WI38 (cell line): ENCODE results near the gene MAPRE2.

Experiments used
- H3K4me3 ChIP-seq: 2 replicates; pipeline ENCODE4 v1.5.1; 2011; ENCODE audit warnings: low read depth, mild to moderate bottlenecking, control low read depth, low read length
- TF ChIP-seq, protein P1 (sequence below): IDR thresholded peaks from 2 replicates; pipeline ENCODE4 v1.5.1; 2012; ENCODE audit warnings: low read depth, mild to moderate bottlenecking, control low read depth, low read length

The MAPRE2 gene

DNA sequence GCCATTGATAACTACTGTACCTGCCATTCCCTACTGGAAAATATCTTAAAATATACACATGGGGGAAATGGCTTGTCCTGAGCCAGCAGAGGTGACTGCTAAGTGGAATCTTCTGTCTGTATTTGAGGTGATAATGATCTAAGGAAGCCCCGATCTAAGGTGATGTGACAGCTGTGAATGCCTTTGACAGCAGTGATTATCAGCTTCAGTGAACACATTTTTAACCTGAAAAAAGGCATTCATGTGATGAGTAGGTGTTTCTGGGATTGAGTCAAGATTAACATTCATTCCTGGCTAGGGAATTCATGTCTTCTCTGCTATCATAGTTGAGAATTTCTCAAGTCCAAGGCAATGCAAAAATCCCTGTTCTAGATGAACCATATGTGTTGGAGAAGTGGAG is 9.1 kb upstream of the MAPRE2 start:
- H3K4me3 ChIP-seq: no peak overlapping the region
- TF ChIP-seq, protein P1, sequence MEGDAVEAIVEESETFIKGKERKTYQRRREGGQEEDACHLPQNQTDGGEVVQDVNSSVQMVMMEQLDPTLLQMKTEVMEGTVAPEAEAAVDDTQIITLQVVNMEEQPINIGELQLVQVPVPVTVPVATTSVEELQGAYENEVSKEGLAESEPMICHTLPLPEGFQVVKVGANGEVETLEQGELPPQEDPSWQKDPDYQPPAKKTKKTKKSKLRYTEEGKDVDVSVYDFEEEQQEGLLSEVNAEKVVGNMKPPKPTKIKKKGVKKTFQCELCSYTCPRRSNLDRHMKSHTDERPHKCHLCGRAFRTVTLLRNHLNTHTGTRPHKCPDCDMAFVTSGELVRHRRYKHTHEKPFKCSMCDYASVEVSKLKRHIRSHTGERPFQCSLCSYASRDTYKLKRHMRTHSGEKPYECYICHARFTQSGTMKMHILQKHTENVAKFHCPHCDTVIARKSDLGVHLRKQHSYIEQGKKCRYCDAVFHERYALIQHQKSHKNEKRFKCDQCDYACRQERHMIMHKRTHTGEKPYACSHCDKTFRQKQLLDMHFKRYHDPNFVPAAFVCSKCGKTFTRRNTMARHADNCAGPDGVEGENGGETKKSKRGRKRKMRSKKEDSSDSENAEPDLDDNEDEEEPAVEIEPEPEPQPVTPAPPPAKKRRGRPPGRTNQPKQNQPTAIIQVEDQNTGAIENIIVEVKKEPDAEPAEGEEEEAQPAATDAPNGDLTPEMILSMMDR: no peak

DNA sequence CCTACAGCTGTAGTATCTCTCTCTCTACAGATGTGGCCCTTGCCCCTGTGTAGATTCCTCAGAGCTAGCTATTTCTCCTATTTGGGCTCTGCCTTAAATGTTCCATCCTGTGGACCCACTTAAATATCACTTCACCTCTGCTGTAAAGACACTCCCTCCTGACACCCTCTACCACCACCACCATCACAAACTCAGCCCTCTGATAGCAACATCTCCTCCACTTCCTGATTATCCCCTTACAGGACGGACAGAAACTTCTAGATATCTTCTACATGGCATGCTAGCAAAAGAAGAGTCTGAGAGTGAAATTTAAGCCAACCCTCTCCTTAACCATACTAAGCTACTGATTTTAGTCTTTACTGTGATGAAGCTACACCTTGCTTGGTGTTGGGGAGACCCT is 3.2 kb upstream of the MAPRE2 start:
- TF ChIP-seq, protein P1: no peak
- H3K4me3 ChIP-seq: no peak overlapping the region

DNA sequence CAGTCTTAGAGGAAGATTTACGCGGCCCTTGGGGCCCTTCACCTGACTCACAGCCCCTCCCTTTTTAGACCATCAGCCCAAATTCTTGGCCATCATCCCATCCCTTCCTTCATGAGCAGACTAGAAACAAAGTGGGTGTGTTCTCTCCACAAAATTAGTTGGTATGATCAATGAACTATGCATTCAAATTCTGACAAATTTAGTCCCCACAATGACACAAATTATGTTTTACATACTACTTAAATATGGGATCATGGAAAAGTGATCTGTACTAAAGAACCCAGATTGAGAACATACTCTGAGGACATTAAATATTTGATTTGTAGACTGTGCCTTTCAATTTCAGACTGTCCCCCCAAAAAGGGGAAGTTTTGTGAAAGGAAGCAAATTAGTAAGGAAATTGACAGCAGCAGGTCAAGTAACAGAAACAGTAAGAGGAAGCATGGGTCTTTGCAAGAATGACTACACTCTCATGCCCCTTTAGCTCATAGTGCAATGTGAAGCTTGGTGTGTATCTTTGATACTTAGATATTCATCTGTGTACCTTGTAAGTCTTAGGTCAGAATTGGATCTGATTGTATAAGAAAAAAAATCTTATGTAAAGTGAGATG is 2.2 kb upstream of the MAPRE2 start:
- TF ChIP-seq, protein P1: no peak
- no peak overlapping the region for H3K4me3 ChIP-seq

DNA sequence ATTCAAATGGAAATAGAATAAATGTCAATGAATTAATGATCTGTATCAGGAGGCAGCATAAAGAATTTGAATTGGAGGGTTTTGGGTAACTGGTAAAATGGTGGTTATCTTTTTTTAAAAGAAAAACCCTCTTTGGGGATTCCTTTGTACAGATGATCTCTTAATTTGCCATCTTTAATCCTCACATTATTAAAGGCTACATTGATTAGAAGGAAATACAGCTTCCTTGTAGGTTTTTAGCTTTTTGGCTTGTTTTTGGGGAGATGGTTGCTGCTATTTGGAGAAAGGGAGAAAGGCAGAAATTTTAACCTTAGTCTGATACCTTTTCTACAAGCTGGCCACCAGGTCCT is 600 bp upstream of the MAPRE2 start:
- TF ChIP-seq, protein P1: no peak
- peak overlapping the region; percentile 93 for H3K4me3 ChIP-seq

DNA sequence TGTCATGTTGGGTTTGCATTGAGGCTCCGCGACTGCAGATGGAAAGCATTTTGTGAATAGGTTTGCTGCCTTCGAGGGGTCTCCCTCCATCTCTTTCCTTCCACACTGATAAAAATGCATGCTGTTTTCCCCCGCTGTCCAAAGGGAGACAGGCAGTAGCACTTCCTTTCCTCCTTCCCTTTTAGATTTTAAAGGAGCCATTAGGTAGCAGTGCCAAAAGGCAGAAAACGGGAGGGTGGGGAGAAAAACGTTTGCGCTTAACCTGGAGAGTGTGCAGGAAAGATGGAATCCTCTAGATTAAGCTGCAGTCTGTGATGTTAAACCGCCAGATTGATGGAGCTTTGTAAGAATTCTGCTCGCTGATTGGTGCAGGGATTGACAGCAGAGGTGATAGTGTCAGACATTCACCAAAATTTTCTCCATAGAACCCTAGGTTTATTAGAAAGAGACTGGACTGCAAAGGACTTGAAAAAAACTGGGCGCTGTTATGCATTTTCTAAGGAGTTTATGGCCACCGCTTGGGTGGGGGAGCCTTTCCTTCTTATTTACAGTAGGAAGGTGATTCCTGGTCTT is 688 bp downstream of the MAPRE2 start:
- TF ChIP-seq, protein P1: no peak
- H3K4me3 ChIP-seq: peak overlapping the region; percentile 93

DNA sequence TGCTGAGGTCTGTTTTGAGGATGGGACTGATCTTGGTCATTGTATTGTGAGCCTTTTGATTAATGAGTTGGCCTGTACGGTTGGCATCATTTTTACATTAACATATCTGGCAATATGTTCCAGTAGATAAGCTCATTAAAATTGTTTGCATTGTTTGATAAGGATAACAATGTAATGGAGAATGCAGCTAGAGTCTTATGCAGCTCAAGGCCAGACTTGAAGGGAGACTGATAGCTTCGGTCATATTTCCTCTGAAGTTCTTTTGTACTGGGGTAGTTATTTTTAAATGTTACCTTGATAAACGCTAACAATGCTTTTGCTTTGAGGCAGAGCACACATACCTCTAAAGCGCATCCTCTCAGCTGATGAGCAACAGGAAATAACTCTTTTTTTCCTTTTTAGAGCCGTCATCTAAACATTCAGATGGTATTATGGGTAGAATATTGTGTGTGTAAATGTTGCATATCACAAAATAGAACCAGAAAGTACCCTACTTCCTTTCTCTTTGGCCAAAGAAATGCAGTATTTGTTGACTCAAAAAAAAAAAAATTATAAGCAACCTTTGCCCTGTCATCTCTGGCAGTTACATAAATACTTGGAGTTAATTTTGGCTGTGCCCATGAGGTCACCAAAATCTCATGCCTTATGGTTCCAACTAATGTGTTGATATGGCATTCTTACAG is 1.3 kb downstream of the MAPRE2 start:
- H3K4me3 ChIP-seq: peak overlapping the region; percentile 93
- TF ChIP-seq, protein P1: no peak

DNA sequence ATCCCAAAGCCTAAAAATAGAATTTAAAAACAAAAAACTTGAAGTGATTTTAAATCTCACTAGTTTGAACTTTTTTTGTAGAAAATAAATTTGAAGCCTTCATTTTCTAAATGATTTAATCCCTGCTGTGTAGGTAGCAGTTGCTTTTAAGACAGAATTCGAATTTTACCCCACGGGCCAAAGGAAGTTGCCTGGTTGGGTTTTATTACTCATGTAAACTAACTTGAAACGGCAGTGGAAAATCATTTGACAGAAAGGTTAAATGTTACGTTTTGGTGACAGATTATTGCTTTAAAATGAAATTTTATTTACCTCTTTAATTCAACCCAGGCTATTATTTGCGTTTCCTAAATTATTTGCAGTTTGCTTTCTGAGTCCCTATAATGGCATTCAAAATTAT is 2.0 kb downstream of the MAPRE2 start:
- peak overlapping the region; percentile 93 for H3K4me3 ChIP-seq
- TF ChIP-seq, protein P1: no peak
